HFF-Myc (cell line): ENCODE data around the gene GPHN.

Experiments
- DNase-seq: peaks from one replicate; pipeline ENCODE4 v3.0.0-alpha.2; 2011; ENCODE audit warnings: low read depth; ENCODE audit errors: extremely low read depth
- H3K4me3 ChIP-seq: replicated peaks from 2 replicates; pipeline ENCODE4 v1.5.1; 2011; ENCODE audit warnings: low read depth, mild to moderate bottlenecking, control low read depth, low read length
- CTCF ChIP-seq: IDR thresholded peaks from 2 replicates; pipeline ENCODE4 v1.5.1; 2012; ENCODE audit warnings: mild to moderate bottlenecking, low read depth, low read length, control low read depth; ENCODE audit errors: missing control alignments

The GPHN gene

DNA sequence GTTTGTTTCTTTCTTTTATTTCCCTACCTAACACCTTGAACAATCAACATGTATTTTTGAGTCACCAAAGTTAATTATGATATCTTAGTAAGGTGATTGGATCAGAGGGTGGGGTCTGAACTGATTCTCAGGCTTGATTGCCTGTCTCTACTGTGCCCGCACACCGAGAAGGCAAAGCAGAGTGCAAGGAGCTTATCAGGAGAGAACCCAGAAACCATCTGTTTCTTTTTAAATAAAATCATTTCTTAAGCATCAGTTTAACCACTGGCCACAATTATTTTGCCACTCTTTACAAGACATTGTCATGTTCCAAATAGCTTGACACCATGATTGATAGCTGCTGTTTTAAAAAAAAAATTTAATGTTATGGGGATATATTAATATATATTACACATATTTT is 684.4 kb downstream of the GPHN start:
- TF ChIP-seq CTCF: no peak
- no peak for DNase-seq
- no peak overlapping the region for H3K4me3 ChIP-seq

- TF ChIP-seq CTCF: no peak
These were observed 687.3 kb downstream of the GPHN start for GRCh38 chr14:67195279-67195678.

DNA sequence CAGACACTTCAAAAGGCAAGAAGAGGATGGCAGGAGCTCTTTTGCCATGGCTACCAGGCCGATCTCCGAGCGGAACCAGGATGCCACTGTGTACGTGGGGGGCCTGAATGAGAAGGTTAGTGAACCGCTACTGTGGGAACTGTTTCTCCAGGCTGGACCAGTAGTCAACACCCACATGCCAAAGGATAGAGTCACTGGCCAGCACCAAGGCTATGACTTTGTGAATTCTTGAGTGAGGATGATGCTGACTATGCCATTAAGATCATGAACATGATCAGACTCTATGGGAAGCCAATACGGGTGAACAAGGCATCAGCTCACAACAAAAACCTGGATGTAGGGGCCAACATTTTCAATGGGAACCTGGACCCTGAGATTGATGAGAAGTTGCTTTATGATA is 691.1 kb downstream of the GPHN start:
- TF ChIP-seq CTCF: no peak
- DNase-seq: no peak
- no peak overlapping the region for H3K4me3 ChIP-seq

More at GRCh38 chr14:67195279-67195678, 687.3 kb downstream of the GPHN start:
- H3K4me3 ChIP-seq: no peak overlapping the region
- no peak for DNase-seq

- no peak for TF ChIP-seq CTCF
- H3K4me3 ChIP-seq: no peak overlapping the region
- no peak for DNase-seq
These were observed 699.9 kb downstream of the GPHN start for GRCh38 chr14:67207810-67208209.

DNA sequence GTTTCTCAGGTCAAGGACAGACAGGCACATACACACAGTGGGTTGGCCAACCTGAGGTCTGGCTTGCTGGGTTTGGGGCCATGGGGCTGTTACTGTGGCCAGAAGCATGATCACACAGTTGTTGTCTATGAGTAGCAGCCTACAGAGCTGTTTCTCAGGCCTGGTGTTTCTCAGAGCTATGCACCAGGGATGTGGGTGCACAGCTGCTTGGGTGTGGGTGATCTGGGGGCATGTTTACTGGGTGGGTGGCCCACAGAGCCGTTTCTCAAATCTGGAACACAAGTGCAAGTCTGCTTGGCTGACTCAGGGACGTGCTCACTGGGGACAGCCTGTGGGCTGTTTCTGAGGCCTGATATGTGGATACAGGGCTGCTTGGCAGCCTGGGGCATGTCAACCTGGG is 710.2 kb downstream of the GPHN start:
- TF ChIP-seq CTCF: no peak
- no peak for DNase-seq
- H3K4me3 ChIP-seq: no peak overlapping the region

DNA sequence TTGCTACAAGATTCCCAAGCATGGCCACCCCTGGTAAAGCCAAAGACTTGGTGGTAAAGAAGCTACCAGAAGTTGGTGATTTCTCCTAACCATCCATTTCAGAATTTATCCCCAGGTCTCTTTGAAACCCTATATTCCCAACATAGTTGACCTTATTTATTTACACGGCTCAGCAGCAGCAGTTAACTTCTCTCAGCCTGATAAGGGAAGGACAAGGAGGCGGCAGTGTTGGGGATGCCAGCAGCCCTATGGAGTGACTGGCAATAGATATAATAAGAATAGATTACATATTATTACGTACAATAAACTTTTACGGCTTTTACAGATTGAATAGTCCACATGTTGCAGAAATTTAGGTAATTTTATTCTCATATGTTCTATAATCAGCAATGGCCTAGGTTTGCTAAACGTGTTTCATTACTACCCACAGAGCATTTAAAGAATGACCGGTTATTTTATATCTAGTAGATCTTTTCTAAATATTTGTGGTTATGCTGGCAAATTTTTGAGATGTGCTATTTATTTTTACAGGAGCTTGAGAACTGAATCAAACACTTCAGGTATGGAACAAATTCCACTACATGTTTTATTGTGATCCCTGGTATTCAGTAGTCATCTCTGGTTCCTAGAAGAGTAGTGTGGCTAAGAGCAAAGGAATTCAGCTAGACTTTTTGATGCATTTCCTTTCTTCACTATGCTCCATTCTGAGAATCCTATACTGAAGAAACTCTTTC is 713.5 kb downstream of the GPHN start:
- no peak overlapping the region for H3K4me3 ChIP-seq
- no peak for TF ChIP-seq CTCF
- DNase-seq: no peak

DNA sequence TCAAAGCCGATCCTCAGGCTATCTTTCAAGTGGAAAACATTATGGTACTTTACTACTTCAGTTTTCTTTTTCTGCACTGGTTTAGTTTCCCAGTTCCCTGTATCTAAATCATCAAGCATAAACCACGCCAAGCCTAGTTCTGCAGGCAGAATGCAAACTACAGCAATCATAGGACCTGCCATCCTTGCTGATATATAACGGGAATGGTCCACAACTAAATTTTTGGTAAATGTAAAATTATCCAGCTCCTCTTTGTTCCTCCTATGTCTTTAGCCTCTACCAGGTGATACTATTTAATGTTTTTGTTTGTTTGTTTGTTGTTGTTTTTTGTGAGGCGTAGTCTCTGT is 714.0 kb downstream of the GPHN start:
- TF ChIP-seq CTCF: no peak
- no peak overlapping the region for H3K4me3 ChIP-seq
- no peak for DNase-seq
